OCI-LY7 (cell line): ENCODE data around the gene CD160. TPM values are rescaled to one million over a fixed set of nuclear protein-coding genes. Genes with fewer than 3 reads are reported as not detected.

Experiments used
- BruUV-seq: library from RNA; stranded (reverse); fragments of 400-500 nt; replicated peaks from 2 replicates; lab custom pipeline; 2021; lab: Mats Ljungman, UMichigan
- CTCF ChIA-PET: fragments of 300-600 bp; sonication (Branson Sonifier 250); formaldehyde crosslinking; loops from one replicate; lab custom pipeline; 2022; ENCODE audit warnings: antibody characterized with exemption; ENCODE audit not compliant: unreplicated experiment; lab: Charles Lee
- POLR2A ChIA-PET: fragments of 300-600 bp; sonication (Branson Sonifier 250); formaldehyde crosslinking; loops from one replicate; lab custom pipeline; 2022; ENCODE audit warnings: antibody characterized with exemption; lab: Charles Lee
- DNase-seq: peaks from one replicate; pipeline ENCODE4 v3.0.0-alpha.2; 2015; ENCODE audit warnings: low spot score
- H2AFZ ChIP-seq: fragments of 200-600 bp; sonication (generic), shearing (Covaris generic); 2 replicates; pipeline ENCODE4 v1.6.1; 2014; ENCODE audit warnings: mild to moderate bottlenecking, antibody characterized with exemption, low read length, moderate library complexity
- H3K27ac ChIP-seq: fragments of 200-600 bp; sonication (generic); 2 replicates; pipeline ENCODE4 v1.5.1; 2014; ENCODE audit warnings: mixed run types, low read depth, mild to moderate bottlenecking, moderate library complexity, low read length, inconsistent platforms; ENCODE audit not compliant: poor library complexity, severe bottlenecking
- H3K36me3 ChIP-seq: fragments of 200-600 bp; sonication (generic); 2 replicates; pipeline ENCODE4 v1.6.1; 2014; ENCODE audit warnings: mild to moderate bottlenecking, antibody characterized with exemption, low read length, moderate library complexity, mixed read lengths; ENCODE audit not compliant: insufficient read depth
- H3K4me1 ChIP-seq: fragments of 200-600 bp; sonication (generic); 2 replicates; pipeline ENCODE4 v1.5.1; 2014; ENCODE audit warnings: mild to moderate bottlenecking, low read length; ENCODE audit not compliant: insufficient read depth, poor library complexity, severe bottlenecking
- H3K4me2 ChIP-seq: fragments of 200-600 bp; sonication (generic); 2 replicates; pipeline ENCODE4 v1.6.1; 2014; ENCODE audit warnings: mild to moderate bottlenecking, low read length
- H3K4me3 ChIP-seq: fragments of 200-600 bp; sonication (generic); 2 replicates; pipeline ENCODE4 v1.5.1; 2014; ENCODE audit warnings: mild to moderate bottlenecking, low read depth, low read length; ENCODE audit not compliant: poor library complexity, severe bottlenecking
- H3K79me2 ChIP-seq: fragments of 200-600 bp; sonication (generic); 2 replicates; pipeline ENCODE4 v1.6.1; 2016; ENCODE audit warnings: low read depth, mild to moderate bottlenecking, low read length, moderate library complexity, mixed read lengths; ENCODE audit not compliant: insufficient read depth
- H3K9me2 ChIP-seq: fragments of 200-600 bp; sonication (generic); 2 replicates; pipeline ENCODE4 v1.6.1; 2016; ENCODE audit warnings: mild to moderate bottlenecking, low read length, mixed read lengths; ENCODE audit not compliant: insufficient read depth
- H3K9me3 ChIP-seq: fragments of 200-600 bp; sonication (generic); 2 replicates; pipeline ENCODE4 v1.6.1; 2014; ENCODE audit warnings: mild to moderate bottlenecking, mixed run types, low read length, mixed read lengths
- H4K20me1 ChIP-seq: fragments of 200-600 bp; sonication (generic); 2 replicates; pipeline ENCODE4 v1.6.1; 2014; ENCODE audit warnings: mild to moderate bottlenecking, antibody characterized with exemption, low read length, moderate library complexity, mixed read lengths; ENCODE audit not compliant: insufficient read depth
- CTCF ChIP-seq: fragments of 200-600 bp; sonication (generic); conservative IDR thresholded peaks from 2 replicates; pipeline ENCODE4 v1.5.1; 2014; ENCODE audit warnings: mild to moderate bottlenecking, antibody characterized with exemption, low read length, moderate library complexity, mixed read lengths
- EZH2phosphoT487 ChIP-seq: fragments of 200-600 bp; sonication (generic); IDR thresholded peaks from 2 replicates; pipeline ENCODE4 v1.6.1; 2018; ENCODE audit warnings: low read depth, borderline replicate concordance, mild to moderate bottlenecking, mixed run types, antibody characterized with exemption, low read length, moderate library complexity, mixed read lengths
- intact Hi-C: fragments of 100-400 bp; cut with micrococcal nuclease; formaldehyde crosslinking; loops from one replicate; pipeline ENCODE4 v1.10.0; 2022; ENCODE audit not compliant: unreplicated experiment
- total RNA-seq, 2 experiments: library from RNA; depleted of rRNA in 1 of 2; stranded (reverse); fragments of >200 nt in 1 of 2; shearing (Covaris generic) in 1 of 2; gene quantifications; 2 replicates each; pipeline ENCODE4 v1.2.3, GENCODE V29; 2014 to 2022

The CD160 gene
- total RNA-seq, 2 experiments from 2014 or later: not detected

- ChIA-PET POLR2A (no interaction called here), CTCF (no interaction called here)
- intact Hi-C loops: no loop called here
- H3K4me1 ChIP-seq: no peaks in the 10 kb centered on the region
- no peaks in the 10 kb centered on the region for H4K20me1 ChIP-seq
- H3K9me3 ChIP-seq: no peaks in the 10 kb centered on the region
- H3K79me2 ChIP-seq: no peaks in the 10 kb centered on the region
- no TSS peak for BruUV-seq
- no peak for TF ChIP-seq CTCF
- TF ChIP-seq EZH2phosphoT487: no peak
- H3K4me3 ChIP-seq: no peak overlapping the region
- DNase-seq: no peak
- H3K36me3 ChIP-seq: no peaks in the 10 kb centered on the region
- H3K4me2 ChIP-seq: no peak overlapping the region
- no peak overlapping the region for H2AFZ ChIP-seq
- H3K27ac ChIP-seq: no peak overlapping the region
- no peaks in the 10 kb centered on the region for H3K9me2 ChIP-seq
Observed at GRCh38 chr1:145710291-145711027, 8.8 kb upstream of the CD160 start.

- intact Hi-C loops: no loop called here
- POLR2A ChIA-PET: no interaction called here
- no TSS peak for BruUV-seq
Observed at GRCh38 chr1:145711213-145711651, 8.1 kb upstream of the CD160 start.

More at GRCh38 chr1:145711213-145711651, 8.1 kb upstream of the CD160 start:
- Histone ChIP-seq H3K4me2 (no peak overlapping the region), H3K36me3 (no peaks in the 10 kb centered on the region), H3K9me2 (no peaks in the 10 kb centered on the region), H2AFZ (no peak overlapping the region), H3K4me3 (no peak overlapping the region), H3K4me1 (no peaks in the 10 kb centered on the region), H3K27ac (no peak overlapping the region), H4K20me1 (no peaks in the 10 kb centered on the region), H3K9me3 (no peaks in the 10 kb centered on the region), H3K79me2 (no peaks in the 10 kb centered on the region)
- DNase-seq: no peak
- TF ChIP-seq EZH2phosphoT487 (no peak), CTCF (no peak)
- CTCF ChIA-PET: no interaction called here
